Activated CD4-positive, alpha-beta T cell treated with anti-CD3 and anti-CD28 coated beads for 24 hours (primary cell): ENCODE measurements around the gene DEF6.
A peak's percentile ranks its signal among the peaks of the same experiment; 100 is the strongest.

Experiments
- DNase-seq, 2 donors: peaks; one replicate each; pipeline ENCODE4 v3.0.0-alpha.2; 2020; ENCODE audit warnings: low read depth in 2 of 2

Gene DEF6, protein sequence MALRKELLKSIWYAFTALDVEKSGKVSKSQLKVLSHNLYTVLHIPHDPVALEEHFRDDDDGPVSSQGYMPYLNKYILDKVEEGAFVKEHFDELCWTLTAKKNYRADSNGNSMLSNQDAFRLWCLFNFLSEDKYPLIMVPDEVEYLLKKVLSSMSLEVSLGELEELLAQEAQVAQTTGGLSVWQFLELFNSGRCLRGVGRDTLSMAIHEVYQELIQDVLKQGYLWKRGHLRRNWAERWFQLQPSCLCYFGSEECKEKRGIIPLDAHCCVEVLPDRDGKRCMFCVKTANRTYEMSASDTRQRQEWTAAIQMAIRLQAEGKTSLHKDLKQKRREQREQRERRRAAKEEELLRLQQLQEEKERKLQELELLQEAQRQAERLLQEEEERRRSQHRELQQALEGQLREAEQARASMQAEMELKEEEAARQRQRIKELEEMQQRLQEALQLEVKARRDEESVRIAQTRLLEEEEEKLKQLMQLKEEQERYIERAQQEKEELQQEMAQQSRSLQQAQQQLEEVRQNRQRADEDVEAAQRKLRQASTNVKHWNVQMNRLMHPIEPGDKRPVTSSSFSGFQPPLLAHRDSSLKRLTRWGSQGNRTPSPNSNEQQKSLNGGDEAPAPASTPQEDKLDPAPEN

DNA sequence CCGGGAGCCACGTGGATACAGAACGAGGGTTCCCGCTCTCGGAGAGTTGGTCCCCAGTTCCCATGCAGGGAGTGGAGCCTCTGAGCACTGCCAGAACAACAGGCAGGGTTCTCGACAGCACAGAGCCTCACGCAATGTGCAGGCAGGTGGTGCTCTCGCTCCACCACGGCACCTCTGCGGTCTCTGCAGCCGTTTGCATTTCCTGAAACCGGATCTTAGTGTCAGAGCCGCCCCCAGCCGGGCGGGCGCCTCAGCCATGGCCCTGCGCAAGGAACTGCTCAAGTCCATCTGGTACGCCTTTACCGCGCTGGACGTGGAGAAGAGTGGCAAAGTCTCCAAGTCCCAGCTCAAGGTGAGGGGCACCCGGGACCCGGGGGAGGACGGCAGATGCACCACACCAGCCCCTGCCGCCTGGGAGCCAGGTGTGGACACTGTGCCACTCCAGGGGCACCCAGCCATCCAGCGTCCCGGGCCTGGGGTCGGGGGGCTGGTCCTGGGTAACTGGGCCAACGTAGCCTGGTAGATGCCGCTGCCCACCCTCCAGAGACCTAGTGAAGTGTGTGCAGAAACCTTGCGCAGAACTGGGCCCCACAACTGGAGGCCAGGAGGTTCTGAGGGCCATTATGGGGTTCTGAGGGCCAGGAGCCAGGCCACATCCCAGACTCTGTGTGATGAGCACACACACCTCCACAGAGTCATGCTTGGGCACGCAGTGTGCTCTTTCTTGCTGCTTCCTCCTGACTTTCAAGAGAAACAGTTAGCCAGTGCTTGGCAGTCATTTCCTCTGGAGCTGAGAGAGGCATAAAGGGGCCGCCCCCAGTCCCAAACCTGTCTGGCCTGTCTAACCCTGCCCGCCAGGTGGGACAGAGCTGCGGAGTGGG is at the start of gene DEF6:
DEF6 (plus strand) TSS at position 218 of the 881 bp plus-strand sequence; CDS start at position 257, 39 bp downstream.
- peak; percentile 74 to 78 for DNase-seq

DNA sequence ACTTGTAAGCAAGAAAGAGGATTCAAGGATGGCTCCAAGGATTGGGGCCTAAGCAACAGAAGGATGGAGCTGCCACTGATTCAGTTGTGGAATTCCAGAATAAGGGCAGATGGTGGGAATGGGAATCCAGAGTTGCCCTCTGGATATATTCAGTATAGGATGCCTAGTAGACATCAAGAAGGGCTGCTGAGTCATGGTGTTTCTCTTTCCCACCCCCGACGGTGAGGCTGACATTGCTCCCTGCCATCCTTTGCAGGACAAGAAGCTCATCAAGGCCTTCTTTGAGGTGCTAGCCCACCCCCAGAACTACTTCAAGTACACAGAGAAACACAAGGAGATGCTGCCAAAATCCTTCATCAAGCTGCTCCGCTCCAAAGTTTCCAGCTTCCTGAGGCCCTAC is 49.3 kb upstream of the DEF6 start:
- DNase-seq = no peak

DNA sequence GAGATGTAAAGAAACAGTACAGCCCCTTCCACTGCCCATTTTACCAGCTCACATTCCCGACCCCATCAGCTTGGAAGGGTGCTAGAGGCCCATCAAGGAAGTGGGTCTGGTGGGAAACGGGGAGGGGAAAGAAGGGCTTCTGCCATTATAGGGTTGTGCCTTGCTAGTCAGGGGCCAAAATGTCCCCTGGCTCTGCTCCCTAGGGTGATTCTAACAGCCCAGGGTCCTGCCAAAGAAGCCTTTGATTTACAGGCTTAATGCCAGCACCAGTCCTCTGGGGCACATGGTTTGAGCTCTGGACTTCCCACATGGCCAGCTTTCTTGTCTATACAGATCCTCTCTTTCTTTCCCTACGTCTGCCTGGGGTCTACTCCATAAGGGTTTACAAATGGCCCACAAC is 48.7 kb upstream of the DEF6 start:
- DNase-seq = no peak

DNA sequence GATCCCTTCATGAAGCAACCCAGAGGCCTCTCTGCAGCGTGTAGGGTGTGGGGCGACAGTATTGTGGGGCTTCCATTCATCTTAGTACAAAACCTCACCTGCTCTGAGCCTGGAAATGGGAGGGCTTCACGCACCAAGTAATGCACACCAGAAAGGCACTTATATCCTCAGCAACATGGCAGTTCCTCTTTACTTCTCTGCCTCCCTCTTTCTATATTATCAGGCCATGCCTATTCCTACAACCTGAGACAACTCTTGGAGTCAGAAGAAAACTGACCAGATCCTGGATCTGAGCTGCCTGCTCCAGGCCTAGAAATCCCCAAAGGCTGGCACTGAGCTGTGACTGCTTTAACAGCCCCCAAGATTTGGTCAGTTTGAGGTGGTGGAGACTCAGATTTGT is 45.7 kb upstream of the DEF6 start:
- no peak for DNase-seq

DNA sequence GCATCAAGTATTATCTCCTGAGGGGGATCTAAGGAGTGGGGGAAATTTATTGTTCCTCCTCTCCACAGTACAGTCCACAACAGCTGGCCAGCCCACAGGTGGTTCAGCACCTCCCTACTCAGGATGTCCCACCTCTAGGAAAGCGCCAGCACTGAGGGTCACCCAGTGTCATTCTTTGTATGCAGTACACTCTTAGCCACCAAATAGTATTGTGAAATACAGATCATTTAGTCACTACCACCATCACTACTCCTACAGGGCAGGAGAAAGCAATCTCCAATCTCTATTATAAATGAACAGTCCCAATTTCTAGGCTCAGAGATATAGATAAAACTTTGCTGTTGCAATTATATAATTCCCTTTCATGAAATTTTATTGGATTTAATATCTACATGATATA is 44.4 kb upstream of the DEF6 start:
- DNase-seq = no peak

DNA sequence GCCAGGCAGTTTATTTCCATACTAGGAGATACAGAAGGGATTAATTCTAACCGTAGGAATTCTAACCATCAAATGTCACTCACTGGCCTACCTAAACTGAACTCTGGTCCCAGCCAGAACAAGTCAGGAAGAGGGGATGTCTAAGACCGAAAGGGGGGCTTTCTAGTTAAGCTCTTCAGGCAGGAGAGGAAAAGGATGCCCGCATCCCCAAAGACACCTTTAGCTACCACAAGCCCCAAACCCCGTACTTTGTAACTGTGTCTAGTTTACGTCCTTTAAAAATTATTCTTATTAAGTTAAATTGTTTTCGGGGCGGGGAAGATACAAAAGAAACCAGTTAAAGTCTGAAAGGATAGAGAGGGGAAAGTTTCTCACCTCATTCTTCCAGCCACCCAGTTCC is 39.3 kb upstream of the DEF6 start:
- no peak for DNase-seq

DNA sequence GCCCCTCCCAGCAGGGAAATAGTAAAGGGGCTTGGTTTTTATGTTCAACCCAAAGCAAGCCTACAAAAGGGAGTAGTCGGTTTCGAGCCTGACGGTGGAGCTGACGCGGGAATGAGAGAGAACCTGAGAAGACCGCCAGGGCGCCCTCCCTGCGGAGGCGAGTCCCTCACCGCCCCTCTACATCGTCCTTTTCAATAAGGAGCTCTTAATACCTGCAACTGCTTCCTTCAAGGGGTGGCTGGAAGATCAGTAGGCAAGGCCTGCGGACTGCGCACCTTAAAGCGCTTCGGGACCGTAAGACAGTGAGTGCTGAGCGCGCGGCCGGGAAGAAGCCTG is 38.8 kb upstream of the DEF6 start:
- DNase-seq = peak; percentile 11 to 15

DNA sequence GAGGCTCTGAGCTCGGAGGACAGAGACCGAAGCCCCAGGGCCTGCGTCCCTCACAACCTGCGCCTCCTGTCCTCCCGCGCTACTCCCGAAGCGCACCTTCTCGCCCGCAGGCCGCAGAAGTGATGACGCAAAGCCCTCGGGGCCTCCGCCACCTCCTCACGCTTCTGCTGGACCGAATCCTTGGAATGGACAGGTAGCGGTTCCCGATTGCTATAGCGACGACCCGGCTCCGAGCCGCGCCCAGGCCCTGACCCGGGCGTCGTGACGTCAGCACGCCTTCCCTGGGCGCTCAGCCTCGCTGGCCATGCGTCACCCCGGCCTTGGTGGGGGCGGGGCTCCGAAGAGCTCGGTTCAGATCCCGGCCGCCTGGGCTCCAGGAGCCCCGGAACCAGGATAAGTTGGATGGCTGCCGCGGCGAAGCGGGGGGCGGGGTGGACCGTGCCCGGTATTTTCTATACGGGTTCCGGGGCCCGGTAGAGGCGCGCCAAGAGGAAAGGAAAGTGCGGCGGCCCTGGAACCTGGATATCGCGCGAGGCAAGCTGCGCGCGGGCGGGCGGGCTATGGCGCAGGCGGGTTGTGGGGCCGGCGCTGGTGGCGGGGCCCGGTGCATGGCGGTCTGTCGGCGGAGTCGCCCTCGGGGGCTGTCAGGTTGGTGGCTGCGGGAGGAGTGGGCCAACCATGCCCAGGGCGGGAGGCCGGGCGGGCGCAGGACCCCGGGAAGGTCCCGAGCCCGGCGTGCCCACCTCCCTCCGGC is 38.2 kb upstream of the DEF6 start, which contains the start of gene ZNF76:
ZNF76 (plus strand) TSS at position 542 of the 754 bp plus-strand sequence. CDS start 21,417 bp downstream, outside the sequence.
- peak; percentile 79 to 92 for DNase-seq

DNA sequence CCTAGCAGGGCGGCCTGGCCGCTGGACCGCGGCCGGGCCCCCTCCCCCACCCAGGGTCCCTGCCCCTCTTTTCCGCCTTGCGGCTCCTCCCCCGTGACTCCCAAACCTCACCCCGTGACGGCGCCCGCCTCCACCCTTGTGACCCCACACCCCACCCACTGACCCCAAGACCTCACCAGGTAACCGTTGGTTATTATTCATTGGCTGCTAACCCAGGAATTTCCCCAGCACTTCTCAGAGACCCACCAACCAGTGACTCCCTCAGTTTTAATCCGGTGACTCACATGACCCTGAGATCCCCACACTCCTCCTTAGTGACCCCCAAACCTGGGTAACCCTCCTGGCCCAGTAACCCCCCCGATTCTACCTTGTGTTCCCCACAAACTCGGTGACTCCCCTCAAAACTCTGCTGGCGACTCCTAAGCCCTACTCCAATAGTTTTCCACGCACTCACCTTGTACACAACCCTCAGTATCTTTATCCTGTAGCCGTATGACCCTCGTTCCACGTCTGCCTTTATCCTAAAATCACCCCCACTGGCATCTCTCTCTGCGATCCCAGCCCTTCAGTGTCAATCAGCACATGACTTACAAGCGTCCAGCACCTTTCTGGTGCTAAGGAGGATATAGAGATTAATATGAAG is 37.5 kb upstream of the DEF6 start:
- peak; percentile 45 to 70 for DNase-seq

DNA sequence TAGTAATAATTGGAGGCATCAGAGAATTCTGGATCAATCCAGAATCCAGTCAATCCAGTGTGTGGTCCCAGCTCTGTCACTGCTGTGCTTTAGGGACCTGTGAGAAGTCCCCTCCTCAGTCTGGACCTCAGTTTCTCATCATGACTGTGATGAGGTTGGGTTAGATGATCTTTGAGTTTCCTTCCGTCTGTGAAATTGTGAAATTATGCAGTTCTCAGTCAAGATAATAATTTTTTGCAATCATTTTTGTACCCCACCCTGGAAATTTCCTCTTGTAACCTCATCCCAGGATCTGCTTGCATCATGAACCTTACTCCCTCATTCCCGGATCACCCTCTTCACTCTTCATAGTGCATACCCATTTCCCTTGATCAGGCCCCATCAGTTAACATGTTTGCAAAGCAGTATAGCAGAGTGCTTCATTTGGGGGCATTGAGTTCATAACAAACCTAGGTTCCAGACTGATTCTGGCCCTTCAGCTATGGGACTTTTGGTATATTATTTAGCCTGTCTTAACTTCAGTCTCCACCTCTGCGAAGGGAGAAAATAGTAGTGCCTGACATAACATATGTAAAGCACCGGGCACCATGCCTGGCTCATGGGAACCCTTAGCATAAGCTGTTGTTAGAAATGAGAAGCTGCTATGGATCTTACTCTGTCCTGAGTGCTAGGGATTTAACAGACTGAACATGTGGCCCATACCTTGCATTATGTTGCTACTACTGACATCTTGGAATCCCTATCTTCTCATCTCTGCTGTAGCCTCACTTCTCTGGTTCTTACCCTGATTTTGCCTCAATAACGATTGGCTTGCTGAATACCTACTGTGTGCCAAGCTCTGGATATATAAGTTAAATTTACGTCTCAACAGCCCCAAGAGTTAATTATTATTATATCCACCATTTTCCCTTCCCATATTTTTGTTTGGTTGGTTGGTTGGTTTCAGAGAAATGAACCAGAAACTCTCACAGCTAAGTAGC is 36.7 kb upstream of the DEF6 start:
- DNase-seq = no peak

DNA sequence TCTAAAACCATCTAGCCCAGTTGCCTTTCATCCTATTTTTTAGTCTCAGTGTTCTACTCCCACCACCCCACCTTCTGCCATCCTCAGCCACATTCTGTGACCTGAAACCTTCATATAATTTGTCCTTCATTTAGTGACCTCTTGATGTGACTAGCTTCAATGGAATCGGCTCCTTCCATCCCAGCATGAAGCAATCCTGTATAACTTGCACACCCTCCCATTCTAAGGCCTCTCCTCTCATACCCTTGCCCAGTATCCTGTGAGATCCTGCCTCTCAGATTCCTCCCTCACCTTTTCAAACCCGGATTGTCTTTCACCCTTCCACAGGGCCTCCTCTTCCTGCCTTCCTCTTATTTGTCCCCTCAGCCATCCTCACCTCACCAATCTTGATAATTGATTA is 35.0 kb upstream of the DEF6 start:
- DNase-seq = no peak

DNA sequence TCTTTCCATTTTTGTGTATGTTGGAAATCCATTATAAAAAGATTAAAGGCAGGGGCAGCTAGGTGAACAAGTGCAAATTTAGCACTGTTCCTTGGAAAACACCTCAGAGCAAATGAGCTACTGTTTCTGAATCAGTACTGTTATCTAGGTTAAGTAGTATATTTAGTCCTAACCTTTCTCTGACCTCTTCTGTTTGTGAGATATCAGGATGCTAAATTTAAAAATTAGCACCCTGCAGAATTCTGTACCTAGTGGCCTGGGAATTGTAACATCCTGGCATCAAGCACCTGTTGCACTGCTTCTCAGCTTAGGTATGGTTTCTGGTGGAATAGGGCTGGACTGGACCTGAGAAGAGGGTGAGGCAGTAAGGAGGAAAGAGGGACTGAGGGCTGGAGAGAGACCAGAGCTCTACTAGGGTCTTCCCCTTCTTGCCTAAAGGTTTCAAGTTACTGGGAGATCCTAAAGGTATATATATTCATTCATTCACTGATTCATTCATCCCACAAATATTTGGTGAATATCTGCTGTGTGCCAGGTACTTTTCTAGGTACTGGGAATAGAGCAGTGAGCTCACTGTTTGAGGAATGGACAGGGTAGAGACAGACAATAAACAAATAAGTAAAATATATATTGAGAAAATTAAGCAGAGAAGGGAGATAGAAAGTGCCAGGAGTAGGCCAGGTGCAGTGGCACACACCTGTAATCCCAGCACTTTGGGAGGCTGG is 32.9 kb upstream of the DEF6 start:
- no peak for DNase-seq

DNA sequence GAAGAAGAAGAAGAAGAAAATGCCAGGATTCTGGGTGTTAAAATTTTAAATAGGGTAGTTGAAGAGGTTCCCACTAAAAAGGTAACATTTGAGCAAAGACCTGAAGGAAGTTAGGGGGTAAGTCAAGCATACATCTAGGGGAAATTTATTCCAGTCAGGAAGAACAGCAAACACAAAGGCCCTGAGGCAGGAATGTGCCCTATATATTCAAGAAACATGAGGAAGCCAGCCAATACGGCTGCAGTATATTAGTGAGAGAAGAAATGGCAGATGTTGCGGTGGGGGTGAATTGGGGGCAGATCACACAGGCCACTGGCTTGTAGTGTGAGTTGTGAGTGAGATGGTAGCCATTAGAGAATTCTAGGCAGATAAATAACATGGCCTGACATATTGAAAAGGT is 32.1 kb upstream of the DEF6 start:
- DNase-seq = no peak

DNA sequence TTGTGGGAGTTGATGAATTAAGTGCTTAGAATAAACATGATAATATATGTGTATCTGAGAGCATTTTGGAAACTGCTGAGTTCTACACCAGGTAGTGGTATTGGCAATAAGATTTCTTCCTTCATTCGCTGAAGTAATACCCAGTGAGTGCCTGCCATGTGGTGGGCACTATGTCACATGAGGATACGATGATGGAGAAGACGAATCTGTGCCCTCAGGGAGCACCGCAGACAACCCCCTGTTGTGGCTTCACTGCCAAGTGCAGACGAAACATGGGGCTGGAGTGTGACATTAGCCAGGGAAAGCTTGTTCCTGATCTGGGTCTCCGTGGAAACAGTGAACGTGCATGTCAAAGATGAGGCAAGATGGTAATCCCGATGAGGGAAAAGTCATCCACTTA is 30.2 kb upstream of the DEF6 start:
- DNase-seq = no peak

DNA sequence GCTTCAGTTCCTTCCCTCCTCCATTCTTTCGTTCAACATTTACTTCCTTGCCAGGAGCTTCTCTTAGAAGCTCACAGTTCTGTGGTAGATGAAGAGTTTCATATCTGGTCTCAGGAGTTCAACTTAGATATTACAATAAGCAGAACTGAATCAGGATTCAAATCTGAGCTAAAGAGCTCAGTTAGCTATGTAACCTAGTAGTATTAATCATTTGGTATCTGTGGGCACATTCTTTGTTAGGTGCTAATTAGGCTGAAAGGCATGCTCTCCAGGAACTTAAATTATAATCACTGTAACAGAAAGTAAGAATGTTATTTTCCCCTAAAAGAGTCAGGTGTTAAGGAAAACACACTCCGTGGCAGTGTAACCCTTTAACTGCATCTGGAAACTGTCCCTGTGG is 29.7 kb upstream of the DEF6 start:
- no peak for DNase-seq

DNA sequence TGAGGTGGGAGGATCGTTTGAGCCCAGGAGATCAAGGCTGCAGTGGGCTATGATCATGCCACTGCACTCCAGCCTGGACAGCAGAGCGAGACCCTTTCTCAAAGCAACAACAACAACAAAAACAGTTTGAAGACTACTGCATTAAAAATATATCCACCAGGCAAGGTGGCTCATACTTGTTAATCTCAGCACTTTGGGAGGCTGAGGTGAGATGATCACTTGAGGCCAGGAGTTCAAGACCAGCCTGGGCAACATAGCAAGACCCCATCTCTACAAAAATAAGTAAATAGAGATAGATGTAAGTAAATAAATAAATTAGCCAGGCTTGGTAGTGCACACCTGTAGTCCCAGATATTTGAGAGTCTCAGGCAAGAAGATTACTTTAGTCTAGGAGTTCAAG is 25.6 kb upstream of the DEF6 start:
- no peak for DNase-seq

DNA sequence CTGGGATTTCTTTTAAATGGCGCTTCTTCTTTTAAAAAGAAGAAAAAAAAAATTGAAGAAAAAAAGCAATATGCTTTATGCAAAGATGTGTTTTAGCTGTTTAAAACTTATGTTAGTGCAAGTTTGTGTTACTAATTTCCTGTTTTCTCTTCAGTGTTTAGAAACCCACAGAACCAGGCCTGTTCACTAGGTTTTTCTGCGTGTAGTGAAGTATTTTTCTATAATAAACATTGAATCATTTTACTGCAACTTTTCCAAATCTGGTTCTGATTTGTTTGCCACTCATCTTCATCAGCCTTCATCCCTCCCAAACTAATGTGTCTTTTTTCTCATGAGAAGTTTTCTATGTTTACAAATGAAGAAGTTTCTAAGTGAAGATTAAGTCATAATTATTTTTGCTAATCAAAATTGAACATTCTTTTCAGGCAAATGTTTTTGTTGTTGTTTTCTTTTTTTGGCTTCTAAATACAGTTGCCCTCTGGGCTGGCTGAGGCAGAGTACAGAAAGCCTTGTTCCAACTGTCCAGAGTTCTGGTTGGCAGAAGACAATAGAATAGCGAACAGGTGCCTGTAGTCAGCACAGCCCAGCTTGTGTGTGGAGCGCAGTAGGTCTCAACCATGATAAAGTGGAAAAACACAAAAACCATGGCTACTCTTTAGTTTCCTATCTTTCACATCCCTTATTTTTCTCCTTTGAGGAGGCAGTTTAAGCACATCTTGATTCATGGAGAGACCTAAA is 23.6 kb upstream of the DEF6 start:
- no peak for DNase-seq

DNA sequence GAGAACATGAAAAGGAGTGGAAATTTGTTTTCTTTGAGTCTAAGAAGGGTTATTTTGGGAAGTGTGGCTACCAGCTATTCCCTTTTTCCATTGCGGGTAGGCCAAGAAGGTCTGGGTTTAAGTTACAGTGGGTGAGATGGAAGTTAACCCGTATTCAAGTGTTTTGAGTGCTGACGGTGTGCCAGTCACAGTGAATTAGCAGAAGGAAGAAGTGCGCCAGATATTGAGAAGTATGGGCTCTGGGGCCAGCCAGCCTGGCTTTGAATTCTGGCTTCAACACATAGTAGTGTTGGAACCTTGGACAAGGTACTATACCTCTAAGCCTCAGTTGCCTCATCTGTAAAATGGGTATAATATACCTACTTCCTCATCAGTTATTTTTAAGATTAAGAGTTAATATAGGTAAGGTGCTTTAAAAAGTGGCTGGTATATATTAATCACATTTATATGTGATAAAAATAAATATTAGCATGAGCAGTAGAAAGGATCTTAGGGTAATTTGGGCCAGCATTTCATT is 21.8 kb upstream of the DEF6 start:
- no peak for DNase-seq
